ENCODE results near the gene BCAR3.

Gene BCAR3

GRCh38 chr1:93614541-93614940, 67.1 kb downstream of the BCAR3 start:
- no peak for DNase-seq

DNA sequence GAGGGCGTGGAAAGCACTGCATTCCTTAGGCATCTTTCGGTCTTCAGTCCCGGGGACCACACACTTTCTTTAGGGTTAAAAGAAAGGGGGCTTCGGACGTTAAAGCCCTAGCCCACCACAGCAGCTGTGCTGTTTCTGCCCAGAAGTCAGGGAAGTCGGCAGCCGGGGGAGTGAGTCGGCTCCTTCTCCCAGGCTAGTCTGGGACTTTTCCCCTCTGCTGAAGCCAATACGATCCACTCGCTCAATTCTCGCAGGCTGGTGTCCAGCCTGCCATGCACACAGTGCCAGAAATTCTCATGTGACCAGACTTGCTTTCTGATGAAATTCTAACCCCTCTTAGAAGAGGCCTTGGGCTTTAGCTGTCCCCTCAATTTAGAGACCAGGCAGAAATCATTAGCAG, 67.7 kb downstream of the BCAR3 start:
- DNase-seq = no peak

DNA sequence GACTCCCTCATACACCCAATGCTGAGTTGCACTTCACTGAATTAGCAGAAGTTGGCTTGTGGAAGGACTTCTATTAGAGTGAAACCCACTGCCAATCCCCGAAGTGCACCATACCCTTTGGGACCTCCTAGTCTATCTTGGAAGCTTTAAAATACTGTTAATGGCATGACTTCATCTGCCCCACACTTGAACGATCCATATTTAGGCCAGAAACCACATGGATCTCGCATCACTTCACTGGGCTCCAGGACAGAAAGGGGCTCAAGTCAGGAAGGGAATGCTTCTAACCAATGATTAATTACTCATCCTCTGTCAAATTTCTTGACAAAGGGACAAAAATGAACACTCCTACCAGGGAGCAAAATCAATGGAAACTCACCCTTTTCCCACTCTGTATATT, 69.1 kb downstream of the BCAR3 start:
- no peak for DNase-seq

- DNase-seq = no peak
These were observed 70.0 kb downstream of the BCAR3 start for GRCh38 chr1:93611668-93612067.

GRCh38 chr1:93609536-93609935, 72.1 kb downstream of the BCAR3 start:
- no peak for DNase-seq

DNA sequence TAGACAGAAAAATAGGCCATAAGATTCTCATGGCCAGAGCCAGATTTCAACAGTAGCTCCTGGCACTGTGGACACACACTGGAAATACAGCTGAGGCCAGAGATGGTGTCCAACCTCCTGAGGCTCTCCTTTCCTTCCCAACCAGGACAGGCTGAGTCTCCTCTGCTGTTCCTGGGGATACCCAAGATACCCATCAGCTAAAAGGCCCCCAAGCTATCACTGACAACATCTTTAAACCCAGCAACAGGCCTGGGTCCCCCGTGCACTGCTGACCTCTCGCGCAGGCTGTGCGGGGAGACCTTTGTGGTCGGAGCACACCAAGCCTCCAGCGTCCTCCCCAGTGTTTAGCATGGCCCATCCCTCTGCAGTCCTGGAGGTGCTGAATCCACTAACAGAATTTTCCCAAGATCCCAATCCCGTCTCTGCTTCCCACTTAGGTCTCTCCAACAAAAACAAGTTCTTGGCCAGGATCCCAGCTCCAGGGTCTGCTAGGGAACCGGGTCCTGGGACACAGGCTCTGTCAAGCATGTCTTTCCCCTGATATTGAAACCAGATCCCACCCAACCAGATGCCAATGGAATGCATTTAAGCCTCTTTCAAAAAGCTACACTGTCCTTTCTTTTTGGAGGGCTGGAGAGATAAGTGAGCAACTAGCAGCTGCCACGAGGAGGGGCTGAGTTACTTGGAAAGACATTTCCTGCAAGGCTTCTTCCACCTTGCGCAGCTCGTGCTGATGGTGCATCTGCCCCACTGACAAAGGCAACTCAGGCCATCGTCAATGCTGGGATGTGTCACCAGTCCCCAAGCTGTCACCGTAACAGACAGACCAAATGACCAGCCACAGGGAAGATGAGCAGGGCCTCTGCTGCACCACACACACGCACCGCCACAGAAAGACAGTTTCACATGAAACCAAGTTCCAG, 73.2 kb downstream of the BCAR3 start:
- DNase-seq = no peak

DNA sequence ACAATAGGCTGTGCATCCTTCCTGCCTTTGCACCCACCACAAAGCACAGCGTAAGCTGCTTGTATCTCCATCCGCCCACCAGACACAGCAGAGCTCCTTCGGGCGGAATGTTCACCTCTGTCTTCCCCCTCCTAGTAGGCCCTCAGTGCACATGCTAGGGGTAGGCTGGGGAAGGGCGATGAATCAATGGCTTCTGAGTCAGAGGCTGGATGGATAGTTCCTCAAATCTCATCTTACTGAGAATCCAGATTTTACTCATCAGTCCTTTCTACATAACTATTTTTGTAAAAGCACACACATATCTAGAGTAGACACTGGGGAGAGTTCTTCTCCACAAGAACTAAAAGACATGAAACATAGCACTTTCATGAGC, 73.8 kb downstream of the BCAR3 start:
- DNase-seq = no peak

GRCh38 chr1:93605812-93606512, 75.7 kb downstream of the BCAR3 start:
- no peak for DNase-seq

DNA sequence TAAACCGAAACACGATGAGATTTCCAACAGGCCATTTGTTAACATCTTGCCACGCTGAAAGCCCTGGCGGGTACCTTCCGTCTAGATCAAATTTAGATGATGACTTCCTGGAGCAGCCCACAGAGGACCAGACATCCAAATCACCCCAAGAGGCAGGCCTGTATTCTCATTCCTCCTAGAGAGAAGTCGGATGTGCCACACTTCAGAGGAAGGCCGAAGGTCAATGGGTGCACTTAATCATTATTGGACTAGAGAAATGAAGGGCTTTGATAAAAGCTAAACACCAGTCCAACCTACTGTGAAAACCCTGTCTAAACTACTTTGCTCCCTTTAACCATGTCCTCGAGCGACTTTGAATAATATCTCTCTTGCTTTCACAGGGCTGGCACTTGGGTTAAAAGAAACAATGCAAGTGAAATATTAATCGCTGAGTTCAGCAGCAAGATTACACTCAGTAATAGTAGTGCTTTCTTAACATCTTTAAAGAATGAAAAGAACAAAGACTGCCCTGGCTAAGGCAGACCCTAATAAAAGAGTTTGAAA, 76.5 kb downstream of the BCAR3 start:
- DNase-seq = no peak

DNA sequence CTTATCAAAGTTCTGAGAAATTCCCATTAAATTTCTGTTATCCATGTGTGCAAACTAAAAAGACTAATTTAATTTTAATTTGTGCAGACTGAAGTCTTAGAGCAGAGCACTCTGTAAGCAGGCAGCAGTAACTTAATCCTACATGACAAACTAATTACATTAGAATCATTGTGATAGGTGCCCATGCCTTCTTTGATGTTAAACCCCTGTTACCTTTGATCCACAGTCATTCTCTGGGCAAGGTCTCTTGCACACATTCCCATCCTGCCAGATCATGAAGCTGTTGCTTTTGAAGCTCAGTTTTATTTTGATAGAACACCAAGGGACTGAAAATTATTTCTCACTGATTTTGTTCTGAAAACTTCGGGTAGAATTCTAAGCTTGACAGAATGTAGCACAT, 77.2 kb downstream of the BCAR3 start:
- DNase-seq = no peak

DNA sequence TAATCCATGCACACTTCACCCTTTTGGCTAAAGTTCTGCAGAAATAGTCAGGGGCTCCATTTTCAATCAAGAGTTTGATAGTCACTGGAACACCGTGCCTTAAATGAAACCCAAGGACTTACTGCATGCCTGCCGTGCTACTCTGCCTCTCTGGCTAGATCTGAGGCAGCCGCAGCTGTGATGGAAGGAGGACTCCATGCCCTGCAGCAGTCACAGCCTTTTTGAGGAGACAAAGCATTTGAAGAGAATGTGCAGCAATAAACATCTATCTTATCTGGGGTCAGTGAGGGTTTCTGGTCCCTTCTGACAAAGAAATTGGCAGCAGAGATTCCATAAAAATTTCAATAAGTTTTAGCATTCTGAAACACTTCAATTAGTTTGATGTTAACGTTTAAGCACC, 78.0 kb downstream of the BCAR3 start:
- no peak for DNase-seq

GRCh38 chr1:93603106-93603505, 78.5 kb downstream of the BCAR3 start:
- no peak for DNase-seq

DNA sequence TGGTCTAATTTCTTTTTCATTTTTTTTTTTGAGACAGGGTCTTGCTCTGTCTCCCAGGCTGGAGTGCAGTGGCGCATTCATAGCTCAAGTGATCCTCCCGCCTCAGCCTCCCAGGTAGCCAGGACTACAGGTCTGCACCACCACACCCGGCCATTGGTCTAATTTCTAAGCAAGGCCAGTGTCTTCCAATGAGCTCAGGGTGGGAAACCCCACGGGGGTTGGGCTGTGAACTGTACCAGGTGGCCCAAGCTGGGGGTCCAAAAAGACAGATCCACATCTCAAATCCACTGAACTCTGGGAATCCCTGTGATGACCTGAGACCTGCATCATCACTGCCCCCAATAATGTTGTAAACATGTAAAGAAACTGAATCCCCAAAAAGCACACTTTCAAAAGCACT, 79.5 kb downstream of the BCAR3 start:
- no peak for DNase-seq

- DNase-seq = no peak
These were observed 80.0 kb downstream of the BCAR3 start for GRCh38 chr1:93601686-93602085.

- no peak for DNase-seq
These were observed 81.0 kb downstream of the BCAR3 start for GRCh38 chr1:93600663-93601062.

DNA sequence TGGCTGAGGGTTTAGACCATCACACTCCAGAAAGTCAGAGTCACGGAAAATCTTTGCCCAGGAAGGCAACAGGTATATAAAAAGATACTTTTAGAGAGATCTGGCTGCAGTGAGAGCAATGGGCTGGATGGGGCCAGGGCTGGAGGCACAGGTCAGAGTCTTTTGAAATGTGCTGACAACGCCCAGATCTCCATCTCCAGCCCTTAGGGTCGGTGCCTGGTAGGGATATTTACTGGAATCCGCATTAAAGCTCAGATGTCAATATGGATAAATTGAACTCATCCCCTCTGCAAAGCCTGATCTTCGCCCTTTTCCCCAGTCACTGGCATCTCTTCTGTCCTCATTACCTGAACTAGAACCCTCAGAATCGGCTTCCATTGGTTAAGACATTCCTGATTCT, 82.2 kb downstream of the BCAR3 start:
- no peak for DNase-seq

GRCh38 chr1:93598861-93599439, 82.7 kb downstream of the BCAR3 start:
- no peak for DNase-seq

GRCh38 chr1:93598396-93598795, 83.2 kb downstream of the BCAR3 start:
- no peak for DNase-seq

DNA sequence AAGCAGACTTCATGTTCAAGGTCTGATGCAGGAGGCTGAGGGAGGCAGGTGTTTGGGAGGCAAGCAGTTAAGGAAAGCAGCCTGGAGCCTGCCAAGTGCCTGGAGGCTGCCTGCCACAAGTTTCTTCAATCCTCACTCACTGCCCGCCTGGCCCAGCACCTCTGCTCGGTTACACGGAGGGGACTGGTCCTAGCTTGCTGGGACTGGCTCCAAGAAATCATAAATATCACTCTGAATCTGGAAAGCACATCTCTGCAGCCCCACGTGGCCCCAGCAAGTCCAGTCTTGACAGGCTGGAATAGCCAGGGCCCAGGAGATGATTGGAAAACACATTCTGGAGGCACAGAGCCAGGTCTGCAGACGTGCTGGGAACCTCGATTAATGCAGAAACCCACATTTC, 83.9 kb downstream of the BCAR3 start:
- no peak for DNase-seq

DNA sequence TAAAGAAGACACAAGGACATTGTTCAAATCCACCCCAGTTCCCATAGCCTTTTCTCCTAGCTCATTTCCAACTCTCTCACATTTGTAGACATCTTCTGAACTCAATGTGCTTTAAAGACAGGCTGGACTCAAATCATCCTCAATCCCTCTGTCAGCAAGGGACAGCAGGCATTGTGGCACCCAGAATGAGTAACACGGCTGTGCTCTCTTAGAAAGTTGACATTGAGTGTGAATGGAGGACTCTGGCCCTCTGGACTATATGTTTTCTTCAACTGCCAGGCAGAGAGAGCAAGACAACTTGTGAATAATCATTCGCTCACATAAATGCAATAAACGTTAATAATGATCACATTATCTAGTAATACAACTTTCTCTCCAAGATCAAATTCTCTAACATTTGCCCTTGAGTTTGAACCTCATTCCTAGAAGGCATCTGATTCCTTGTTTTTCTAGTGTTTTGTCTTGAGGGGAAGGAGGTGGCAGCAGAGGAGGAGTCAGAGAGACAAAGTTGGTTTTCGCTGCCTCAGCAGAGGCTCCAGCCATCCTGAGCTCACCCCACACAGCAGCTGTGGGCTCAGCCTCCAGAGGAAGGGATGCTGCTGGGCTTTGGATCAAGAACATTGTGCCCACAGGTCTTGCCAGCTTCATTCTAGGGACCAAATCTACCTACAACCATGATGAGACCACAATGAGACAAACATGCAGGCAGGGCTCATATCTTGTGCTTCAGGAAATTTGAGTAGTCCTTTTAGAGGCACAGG, 85.1 kb downstream of the BCAR3 start:
- no peak for DNase-seq

DNA sequence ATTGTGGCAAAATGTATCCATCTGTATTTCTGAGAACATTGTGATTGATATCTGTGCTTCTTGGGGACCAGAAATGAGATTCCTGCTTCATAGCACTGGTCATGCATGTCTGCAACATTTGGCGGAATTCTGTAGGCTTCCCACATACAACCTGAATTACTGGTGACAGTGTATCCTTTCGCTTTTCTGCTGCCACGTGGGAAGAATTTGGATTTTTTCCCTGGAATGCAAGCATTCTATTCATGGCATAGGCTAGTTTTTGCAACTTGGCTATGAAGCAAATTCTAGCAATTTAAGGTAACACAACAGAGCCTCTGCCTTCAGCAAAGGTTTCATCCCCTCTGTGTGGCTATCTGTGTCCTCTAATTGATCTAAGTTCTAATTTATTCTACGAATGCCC, 85.9 kb downstream of the BCAR3 start:
- no peak for DNase-seq

DNA sequence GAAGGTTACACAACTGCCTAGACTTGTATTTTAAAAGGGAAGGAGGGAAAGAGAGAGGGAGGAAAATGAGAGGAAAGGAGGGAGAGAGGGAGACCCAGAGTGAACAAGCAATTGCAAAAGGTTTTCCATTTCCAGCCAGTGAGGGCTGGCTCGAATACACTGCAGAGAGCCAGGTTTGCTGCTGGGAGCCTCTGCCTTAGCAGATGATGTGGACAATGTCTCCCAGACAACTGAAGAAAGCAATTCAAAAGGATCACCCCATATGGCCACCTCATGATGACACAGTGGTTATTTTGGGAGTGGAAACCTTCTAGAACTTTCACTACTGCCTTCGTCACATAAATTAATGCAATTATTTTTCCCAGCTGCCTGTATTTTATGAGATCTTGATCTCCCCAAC, 86.4 kb downstream of the BCAR3 start:
- DNase-seq = no peak

DNA sequence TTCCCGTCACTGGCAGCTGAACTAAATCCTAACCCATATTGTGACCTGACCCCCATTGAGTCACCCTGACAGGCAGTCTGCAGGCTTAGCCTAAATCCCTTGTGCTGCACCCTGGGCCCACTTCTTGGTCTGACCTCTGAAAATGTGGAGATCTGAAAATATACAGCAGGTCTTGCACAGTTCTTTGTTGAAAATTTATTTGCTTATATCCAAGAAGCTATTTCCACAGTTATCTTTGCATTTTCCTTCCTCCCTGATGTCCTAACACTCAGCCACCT, 87.1 kb downstream of the BCAR3 start:
- no peak for DNase-seq
